Epithelial cell of esophagus (primary cell): ENCODE measurements around the gene ZFHX2.

Source experiments
- DNase-seq: peaks from one replicate; pipeline ENCODE4 v3.0.0; 2010; ENCODE audit warnings: low read depth
- H3K4me3 ChIP-seq: 2 replicates; pipeline ENCODE4 v1.5.1; 2011; ENCODE audit warnings: mild to moderate bottlenecking, low read length, control low read depth
- CTCF ChIP-seq: IDR thresholded peaks from 2 replicates; pipeline ENCODE4 v1.5.1; 2011; ENCODE audit warnings: low read depth, mild to moderate bottlenecking, low read length, control low read depth, inconsistent platforms; ENCODE audit not compliant: insufficient read depth; ENCODE audit errors: missing control alignments

The ZFHX2 gene

GRCh38 chr14:23548351-23549318, 2.9 kb downstream of the ZFHX2 start:
- no peak for DNase-seq
- no peak for TF ChIP-seq CTCF
- no peak overlapping the region for H3K4me3 ChIP-seq

GRCh38 chr14:23547924-23548323, 3.6 kb downstream of the ZFHX2 start:
- no peak for TF ChIP-seq CTCF
- DNase-seq, result no peak

GRCh38 chr14:23546450-23547035, 5.0 kb downstream of the ZFHX2 start:
- no peak for TF ChIP-seq CTCF
- H3K4me3 ChIP-seq, result no peak overlapping the region
- no peak for DNase-seq

More at GRCh38 chr14:23547924-23548323, 3.6 kb downstream of the ZFHX2 start:
- H3K4me3 ChIP-seq, result no peak overlapping the region

GRCh38 chr14:23545740-23546365, 5.7 kb downstream of the ZFHX2 start:
- TF ChIP-seq CTCF, result no peak
- no peak for DNase-seq
- no peak overlapping the region for H3K4me3 ChIP-seq

- peak; percentile 11 for DNase-seq
- no peak for TF ChIP-seq CTCF
- no peak overlapping the region for H3K4me3 ChIP-seq
These were observed 6.8 kb downstream of the ZFHX2 start for GRCh38 chr14:23544511-23545447.

GRCh38 chr14:23543403-23543802, 8.2 kb downstream of the ZFHX2 start:
- TF ChIP-seq CTCF, result no peak
- no peak overlapping the region for H3K4me3 ChIP-seq

More at GRCh38 chr14:23543403-23543802, 8.2 kb downstream of the ZFHX2 start:
- no peak for DNase-seq
